T-helper 22 cell (primary cell): ENCODE measurements around the gene GNB1.
"Not testable (repeated sequence)": the region's sequence is repeated elsewhere in the genome, so short reads cannot be mapped to it uniquely, and the experiment has no call there.

Experiments
- DNase-seq: peaks from one replicate; pipeline ENCODE4 v3.0.0-alpha.2; 2020; ENCODE audit warnings: low read depth

The GNB1 gene

DNA sequence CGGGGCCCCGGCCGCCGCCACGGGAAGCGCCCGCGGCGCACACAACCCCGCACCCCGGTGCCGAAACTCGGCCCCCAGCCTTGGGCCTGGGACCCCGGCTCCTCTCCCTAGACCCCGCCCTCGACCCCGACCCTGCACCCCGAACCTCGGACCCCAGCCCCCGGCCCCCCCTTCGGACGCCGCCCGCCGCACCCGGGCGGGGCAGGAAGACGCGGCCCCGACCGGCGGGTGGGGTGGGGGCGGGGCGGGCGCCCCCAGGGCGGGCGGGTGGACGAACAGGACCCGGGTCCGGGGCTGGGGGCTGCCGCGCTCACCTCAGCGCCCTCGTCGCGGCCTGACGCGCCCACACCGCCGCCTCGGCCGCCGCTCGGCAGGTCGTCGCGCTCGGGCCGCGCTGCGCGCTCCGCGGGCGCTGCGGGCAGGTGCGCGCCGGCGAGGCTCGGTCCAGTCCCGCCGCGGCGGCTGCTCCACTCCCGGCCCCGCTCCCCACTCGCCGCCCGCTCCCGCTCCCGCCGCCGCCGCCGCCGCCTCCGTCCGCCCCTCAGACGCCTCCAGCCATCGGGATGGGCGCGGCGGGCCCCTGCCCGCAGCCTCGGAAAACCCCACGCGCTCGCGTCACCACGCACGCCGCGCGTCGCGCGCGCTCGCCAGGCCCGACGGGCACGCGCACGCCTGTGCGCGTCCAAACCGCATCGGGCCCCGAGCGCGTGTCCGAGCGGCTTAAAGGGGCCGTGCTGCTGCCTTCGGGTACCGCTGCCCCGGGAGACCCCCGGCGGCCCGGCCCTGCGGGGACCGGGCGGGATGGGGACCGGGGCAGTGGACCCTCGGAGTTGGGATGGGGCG lies at the start of gene GNB1:
TSS of gene GNB1 (minus strand) at position 582 of the 843 bp plus-strand sequence. CDS start 65,634 bp downstream, outside the sequence.
- DNase-seq, result peak; percentile 80

DNA sequence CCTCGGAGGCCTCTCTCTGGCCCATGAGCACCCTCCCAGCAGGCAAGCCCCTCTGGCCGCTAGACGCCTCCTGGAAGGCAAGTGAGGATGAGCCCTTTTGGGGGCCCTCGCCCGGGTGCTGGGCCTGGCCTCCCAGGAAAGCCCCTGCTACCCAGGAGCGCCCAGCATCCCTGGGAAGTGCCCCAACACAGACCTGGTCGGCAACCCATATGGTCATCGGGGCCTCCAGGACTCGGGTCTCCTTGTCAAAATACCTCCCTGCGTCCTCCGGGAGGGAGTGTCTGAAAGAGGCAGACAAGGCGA lies 49.2 kb upstream of the GNB1 start:
- DNase-seq, result no peak

DNA sequence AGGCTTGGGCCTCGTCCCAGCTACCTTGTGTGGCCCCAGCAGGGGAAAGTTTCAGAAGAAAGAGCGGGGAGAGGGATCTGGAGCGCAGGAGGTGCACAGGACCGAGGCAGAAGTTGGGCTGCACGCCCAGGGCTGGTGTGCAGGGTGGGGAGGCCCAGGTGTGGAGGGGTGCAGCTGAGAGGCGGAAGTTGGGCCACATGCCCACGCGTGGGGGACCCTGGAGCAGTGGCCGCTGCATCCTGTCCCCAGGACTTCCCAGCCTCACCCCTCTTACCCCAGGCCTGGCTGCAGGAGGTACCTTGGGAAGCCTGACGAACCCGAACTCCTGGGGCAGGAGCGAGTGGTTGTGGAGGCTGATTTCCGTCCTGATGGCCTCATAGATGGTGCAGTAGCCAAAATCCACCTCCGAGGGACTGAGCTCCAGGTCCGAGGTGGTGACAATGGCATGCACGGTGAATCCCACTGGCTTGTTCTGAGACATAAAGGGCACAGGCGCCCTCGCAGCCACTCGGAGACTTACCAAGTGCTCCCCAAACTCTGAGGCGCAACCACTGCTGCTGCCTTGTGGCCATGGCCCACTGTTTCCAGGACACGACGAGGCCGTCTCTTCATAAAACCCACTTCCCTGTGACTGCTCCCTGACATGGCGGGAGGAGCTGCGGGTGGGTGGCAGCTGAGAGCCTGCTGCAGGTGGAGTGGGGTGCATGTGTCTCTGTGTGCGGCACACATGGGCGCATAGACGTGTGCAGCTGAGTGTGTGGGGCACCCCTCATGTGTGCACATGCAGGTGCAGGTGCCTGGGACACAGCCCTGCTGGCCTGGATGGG lies 48.6 kb upstream of the GNB1 start:
- no peak for DNase-seq

DNA sequence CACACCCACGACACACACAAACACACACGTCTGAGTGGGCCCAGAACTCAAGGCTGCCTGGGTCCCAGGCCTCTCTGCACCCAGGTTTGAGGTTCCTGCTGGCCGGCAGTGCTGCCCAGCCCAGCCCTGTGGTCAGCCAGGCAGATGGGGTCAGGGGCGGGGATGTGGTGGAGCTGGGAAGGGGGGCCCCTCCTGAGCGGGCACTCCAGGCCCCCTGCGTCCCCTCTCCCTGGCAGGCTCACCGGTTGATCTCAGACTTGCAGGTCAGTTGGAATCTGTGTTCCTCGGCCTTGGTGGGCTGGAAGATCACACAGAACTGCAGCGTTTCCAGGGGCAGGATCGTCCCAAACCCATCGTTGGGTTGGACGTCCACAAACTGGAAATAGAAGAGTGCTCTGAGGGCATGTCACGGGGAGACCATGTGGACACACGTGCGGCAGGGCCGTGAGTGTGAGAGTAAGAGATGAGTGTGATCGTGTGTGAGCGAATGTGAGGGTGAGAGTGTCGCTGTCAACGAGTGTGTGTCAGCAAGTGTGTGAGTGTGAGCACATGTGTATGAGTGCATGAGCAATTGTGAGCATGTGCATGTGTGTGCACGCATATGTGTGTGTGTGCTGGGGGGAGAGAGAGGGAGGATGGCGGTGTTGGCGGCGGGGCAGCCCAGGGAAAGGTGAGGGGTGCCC lies 47.9 kb upstream of the GNB1 start:
- DNase-seq, result no peak

DNA sequence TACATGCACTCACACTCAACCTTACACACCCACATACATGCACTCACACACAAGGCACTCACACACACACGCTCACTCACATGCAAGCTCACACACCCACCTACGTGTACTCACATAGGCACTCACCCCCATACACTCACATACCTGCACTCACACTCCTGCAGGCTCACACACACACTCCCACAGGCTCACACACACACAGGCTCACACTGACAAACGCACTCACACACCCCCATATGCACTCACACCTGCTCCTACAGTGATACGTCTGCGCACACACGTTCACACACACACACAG lies 47.3 kb upstream of the GNB1 start:
- DNase-seq, result no peak

DNA sequence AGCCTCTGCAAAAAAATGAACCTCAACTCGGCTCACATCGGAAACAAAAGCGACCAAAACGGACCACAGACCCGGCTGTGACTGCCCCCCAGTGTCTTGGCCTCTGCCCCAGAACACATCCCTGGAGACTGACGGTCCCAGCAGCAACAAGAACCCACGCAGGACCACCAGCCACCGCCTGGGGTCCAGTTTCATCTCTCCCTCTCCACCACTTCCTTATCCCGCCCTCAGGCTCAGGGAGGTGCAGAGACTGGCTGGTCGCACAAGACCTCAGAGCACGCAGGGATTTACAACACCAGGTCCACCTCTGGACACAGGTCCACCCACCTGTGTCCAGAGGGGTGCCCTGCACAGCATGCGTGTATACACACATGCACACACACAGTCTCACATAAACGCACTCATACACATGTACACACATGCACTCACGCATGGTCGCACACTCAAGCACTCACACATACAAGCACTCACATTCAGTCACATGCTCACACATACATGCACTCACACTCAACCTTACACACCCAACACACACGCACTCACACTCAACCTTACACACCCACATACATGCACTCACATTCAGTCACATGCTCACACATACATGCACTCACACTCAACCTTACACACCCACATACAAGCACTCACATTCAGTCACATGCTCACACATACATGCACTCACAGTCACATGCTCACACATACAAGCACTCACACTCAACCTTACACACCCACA lies 46.8 kb upstream of the GNB1 start:
- DNase-seq, result no peak

DNA sequence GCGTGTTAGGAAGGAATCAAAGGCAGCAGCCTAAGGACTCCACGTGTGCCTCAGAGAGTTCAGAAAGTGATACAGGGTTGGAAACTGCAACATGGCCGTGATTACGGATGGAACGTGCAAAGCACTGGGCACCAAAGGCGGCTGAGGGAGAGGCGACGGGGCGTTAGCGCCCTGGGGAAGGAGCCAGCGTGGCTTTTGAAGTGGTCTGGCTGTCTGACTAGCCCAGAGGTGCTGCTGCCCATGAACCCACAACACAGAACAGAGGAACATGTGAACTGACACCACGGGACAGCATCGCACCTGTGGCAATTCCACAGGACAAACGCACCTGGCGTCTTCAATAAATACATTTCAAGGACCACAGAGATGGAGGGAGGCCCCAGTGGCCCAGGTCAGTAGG lies 46.2 kb upstream of the GNB1 start:
- no peak for DNase-seq

DNA sequence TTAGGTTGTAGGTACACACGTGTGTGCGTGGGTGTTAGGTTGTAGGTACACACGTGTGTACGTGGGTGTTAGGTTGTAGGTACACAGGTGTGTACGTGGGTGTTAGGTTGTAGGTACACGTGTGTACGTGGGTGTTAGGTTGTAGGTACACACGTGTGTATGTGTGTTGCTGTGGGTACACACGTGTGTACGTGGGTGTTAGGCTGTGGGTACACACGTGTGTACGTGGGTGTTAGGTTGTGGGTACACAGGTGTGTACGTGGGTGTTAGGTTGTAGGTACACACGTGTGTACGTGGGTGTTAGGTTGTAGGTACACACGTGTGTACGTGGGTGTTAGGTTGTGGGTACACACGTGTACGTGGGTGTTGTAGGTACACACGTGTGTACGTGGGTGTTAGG lies 44.0 kb upstream of the GNB1 start:
- DNase-seq, result not testable (repeated sequence)

DNA sequence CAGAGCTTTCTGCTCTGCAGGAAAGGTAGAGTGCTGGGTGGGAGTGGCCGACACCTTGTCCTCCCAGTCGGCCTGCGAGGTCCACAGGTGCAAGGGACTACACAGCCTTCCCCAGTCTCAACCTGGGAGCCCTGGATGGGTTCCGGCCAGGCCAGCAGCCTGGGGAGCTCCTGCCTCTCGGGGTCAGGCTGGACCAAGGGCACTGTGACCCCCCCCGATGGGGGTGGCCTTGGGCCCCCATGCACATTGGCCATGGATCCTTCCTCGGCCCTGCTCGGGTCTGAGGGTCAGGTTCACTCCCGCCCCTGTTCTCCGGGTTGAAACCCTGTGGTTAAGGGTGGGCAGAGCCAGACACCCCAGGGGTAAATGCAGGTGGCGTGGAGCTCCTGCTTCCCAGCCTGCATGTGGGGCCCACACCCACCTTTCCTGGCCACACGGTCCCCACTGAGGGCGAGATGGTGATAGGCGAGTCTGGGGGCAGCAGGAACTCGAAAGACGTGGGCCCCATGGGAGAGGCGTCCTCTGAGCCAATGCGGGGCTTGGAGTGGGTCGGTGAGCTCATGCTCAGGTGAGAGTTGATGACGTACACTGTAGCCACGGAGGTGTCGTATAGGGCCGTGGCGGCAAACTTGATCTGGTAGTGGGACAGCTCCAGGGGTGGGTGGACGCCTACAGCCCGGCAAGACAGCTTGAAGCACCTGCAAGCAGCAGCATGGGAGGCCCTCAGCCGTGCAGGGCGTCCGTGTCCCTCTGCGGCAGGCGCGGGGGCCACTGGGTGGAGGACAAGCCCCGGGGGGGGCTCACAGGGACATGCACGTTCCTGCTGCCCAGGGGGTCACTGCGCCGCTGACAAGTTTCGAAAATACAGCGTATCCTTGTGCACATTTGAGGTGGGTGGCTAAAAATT lies 39.0 kb upstream of the GNB1 start:
- no peak for DNase-seq

DNA sequence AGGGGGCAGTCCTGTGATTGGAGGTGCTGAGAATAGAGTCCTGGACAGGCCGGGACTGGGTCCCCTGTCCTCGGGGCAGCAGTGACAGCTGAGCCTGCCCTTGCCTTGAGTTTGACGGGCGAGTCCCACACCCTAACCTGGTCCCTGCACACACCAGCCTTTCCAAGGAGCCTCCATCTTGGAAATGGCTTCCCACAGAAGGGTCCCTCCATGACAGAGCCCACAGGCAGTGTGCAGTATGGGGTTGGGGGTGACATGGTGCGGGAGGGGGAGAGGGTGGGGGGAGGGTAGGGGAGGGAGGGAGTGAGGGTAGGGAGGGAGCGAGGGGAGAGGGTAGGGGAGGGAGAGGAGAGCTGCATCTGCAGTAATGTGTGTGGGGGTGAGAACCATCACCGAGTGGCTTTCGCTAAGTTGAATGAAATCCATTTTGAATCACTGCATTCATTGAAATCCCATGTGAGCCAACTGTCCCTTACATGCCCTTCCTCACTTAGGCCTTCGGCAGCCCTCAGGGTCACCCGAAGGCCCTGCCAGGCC lies 38.3 kb upstream of the GNB1 start:
- no peak for DNase-seq

DNA sequence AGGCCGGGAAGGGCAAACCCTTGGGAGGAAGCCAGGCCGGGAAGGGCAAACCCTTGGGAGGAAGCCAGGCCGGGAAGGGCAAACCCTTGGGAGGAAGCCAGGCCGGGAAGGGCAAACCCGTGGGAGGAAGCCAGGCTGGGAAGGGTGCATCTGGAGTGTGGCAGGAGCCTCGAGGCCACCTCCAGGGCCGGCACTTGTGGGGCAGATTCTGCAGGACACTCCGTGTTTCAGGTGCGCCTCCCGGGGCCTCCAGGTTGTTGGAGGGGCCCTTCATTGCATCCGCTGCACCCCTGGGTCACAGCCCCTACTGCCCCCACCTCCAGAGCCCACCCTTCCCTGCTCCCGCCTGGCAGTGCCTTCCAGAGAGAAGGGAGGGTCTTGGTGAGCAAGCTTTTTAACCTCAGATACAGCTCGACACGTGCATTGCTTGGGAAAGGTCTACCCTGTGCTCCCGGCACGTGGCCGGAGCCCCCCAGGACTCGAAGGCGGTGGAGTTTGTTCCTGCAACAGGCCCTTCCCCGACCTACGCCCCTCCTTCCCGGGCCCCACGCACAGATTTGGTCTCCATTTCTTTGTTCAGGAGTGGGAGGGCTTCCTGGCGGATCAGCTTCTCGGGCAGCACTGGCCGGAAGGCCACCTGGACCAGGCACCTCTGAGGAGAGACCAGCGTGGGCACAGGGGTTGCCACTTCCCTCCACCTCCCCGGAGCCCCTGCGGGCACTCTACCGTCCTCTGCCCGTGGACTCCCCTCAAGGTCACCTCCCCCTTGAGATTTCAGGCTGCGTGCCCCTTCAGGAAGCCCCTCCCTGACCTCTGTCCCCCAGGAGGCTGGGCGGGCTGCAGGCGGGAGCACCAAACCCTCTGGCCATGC lies 37.6 kb upstream of the GNB1 start:
- no peak for DNase-seq

DNA sequence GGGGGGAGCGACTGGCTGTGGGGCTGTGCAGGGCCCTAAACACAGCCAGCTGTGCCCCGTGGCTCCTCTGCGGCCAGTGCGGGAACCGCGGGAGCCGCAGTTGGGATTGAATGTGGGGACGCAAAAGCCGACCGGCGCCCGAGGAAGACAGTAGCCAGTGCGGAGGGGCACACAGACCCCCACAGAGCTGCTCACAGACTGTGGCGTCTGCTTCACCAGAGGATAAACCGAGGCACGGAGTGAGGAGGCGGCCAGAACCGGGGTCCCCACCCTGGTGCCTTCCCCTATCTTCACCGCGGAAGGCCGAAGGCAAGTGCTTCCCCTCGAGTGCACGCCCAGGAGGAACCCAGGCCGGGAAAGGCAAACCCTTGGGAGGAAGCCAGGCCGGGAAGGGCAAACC lies 36.9 kb upstream of the GNB1 start:
- DNase-seq, result no peak

DNA sequence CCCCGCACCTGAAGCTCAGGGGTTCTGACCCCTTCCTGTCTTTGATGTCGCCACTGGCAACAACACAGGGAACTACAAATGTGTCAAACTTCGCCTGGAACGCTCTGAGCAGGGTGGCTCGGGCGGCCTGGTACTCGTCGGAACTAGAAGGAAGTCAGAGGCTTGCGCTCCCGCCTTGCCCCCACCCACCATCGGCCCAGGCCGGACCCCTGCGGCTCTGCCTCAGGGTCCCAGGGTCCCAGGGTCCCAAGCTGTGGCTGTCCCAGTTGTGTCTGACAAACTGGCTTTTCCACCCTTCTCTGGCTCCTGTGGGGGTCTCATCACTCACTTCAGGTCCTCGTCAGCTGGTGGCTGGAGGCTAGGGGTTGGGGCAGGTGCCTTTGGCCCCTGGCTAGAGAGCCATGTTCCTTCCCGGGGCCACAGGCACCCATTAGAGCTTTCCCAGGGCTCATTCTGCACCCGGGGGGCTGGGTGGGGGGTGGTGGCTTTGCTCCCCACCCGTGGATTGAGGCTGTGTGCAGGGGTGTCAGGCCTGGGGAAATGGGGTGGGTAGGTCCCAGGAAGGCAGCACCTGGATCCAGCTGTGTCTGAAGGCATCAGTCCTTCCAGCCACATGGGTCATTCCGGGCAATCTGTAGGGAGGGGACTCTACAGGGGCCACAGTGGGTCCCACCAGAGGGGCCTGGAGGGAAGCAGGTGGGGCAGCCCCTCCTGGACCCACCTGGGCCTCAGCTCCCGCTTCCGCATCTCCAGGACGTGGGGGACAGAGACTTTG lies 36.2 kb upstream of the GNB1 start:
- no peak for DNase-seq

DNA sequence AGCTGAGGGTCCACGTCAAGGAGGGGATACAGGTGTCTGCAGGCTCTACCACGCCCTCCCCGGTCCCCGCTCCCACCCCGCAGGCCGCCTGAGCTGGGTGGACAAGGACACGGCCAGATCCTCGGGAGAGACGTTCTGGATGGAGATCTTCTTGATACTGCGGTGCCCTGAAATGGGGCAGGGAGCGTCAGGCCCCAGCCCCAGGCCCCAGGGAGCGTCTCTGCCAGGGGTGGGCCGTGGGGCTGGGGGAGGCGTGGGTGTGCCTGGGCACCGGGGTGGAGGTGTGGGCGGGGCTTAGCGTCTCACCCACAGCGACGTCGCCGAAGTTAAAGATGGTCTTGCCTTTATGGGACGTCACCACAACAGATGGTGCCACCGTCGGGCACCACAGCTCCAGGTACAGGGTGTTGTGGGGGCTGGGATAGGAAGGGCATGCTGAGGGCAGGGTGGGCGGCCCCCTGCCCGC lies 35.5 kb upstream of the GNB1 start:
- no peak for DNase-seq

DNA sequence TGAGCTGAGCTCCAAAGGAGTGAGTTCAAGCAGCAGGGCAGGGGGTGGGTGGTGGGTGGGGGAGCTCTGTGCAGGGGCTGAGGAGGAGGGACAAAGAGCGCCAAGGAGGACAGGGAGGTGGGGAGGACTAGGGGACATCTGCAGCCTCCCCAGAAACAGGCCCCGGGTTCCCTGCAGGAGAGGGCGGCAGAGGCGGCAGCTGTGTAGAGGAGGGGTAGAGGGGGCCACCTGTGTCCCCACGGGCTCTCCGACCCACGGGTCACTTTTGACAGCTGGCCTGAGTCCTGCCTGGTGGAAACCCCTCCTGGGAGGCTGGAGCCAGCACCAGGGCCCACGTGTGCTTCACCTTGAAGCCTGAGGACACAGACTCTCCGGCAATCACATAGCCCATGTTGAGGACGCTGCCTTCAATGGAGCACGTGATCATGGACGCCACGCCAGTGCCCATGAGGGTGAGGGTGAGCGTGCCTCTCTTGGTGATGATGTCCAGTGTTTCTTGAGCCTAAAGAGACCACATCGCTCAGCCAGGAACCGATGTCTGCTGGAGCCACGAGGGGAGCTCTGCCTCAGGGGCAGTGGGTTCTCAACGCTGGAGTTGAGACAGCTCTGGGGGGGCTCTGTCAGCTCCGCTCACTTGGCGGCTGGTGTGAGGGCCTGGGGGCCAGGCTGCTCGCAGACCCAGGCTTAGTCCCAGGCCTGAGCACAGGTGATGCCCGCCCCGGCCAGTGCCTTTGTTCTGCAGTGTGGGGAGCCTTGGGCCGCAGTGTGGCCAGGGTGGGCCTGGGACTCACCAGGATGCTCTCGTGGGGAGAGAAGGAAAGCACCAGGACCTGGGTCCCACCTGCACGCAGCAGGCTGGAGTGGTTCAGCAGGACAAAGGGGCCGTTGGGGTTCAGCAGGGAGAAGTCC lies 34.8 kb upstream of the GNB1 start:
- no peak for DNase-seq

DNA sequence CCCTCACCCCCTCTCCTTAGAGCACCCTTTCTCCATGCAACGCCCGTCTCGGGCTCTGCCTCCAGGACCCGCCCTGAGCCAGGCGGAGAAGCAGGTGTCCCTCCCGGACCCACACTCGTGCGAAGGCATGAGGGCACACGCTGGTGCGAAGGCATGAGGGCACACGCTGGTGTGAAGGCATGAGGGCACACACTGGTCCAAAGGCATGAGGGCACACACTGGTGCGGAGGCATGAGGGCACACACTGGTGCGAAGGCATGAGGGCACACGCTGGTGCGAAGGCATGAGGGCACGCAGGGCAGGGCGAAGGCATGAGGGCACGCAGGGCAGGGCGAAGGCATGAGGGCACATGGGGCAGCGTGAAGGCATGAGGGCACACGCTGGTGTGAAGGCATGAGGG lies 34.0 kb upstream of the GNB1 start:
- DNase-seq, result no peak

DNA sequence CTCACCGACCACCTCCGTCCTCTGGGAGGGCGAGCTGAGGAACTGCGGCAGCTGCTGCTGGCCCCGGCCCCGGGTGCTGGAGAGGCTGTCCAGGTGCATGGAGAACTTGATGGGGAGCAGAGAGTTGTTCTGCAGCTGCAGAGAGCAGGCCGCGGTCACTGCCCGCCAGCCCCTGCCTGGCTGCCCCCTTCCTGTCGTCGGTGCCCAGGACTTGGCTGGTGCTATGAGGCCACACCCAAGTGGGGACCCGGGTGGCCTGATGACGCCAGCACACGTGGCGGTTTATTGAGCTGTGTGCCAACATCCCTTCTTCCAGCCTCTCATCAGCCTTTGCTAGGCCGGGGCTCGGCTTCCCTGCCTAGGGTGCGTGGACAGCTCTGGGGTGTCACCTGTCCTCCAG lies 33.5 kb upstream of the GNB1 start:
- no peak for DNase-seq
